Stimulated activated CD4-positive, alpha-beta T cell treated with anti-CD3 and anti-CD28 coated beads, Interleukin-1b, Interleukin-23, amount 100 ng/mL, for 1 hour (primary cell): ENCODE results near the gene GMNN.
"Not testable (repeated sequence)": the region's sequence is repeated elsewhere in the genome, so short reads cannot be mapped to it uniquely, and the experiment has no call there.

Experiments used
- DNase-seq, 2 donors: peaks; one replicate each; pipeline ENCODE4 v3.0.0-alpha.2; 2020; ENCODE audit warnings: low read depth in 2 of 2

Gene GMNN

DNA sequence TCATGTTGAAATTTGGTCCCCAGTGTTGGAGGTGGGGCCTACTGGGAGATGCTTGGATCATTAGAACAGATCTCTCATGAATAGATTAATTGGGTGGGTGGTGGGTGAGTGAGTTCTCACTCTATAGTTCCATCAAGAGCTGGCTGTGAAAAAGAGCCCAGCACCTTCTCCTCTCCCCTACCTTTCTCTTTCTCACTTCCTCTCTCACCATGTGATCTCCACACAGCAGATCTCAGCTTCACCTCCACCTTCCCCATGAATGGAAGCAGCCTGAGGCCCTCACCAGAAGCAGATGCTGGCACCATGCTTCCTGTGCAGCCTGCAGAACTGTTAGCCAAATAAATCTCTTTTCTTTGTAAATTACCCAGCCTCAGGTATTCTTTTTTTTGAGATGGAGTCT lies 12.9 kb upstream of the GMNN start:
- no peak for DNase-seq

DNA sequence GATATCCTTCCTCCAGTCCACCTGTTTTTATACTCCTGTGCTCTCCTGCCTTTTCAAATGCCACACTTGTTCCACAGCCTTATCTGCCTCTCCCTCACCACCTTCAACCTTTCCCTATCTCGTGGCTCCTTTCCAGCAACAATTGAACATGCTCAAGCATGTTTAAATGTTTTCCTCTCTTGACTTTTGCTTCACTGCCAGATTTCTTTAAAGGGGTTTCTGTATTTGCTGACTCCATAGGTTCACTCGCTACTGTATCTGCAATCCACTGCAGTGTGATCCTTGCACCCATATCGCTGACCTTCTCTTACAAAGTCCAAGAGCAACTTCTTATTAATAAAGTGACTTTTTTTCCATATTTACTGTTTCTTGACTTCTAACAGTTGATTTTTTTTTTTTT lies 11.2 kb upstream of the GMNN start:
- no peak for DNase-seq

DNA sequence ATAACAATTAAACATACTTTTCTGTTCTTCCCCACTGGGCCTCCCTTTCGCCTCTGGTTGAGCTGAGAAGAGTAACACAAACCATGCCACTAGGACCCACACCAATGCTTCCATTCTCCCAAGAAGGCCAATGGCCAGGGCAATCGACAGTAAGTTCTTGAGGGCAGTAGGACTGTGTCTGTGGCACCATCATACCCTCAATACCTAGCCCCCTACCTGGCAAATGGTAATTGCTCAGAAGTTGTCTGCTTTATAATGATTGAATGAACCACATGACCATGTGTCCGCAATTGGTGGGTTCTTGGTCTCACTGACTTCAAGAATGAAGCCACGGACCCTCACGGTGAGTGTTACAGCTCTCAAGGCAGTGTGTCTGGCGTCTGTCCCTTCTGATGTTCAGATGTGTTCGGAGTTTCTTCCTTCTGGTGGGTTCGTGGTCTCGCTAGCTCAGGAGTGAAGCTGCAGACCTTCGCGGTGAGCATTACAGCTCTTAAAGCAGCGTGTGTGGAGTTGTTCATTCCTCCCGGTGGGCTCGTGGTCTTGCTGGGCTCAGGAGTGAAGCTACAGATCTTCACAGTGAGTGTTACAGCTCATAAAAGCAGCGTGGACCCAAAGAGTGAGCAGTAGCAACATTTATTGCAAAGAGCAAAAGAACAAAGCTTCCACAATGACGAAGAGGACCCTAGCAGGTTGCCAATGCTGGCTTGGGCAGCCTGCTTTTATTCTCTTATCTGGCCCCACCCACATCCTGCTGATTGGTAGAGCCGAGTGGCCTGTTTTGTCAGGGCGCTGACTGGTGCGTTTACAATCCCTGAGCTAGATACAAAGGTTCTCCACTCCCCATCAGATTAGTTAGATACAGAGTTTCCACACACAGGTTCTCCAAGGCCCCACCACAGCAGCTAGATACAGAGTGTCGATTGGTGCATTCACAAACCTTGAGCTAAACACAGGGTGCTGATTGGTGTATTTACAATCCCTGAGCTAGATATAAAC lies 9.6 kb upstream of the GMNN start:
- DNase-seq = not testable (repeated sequence)

DNA sequence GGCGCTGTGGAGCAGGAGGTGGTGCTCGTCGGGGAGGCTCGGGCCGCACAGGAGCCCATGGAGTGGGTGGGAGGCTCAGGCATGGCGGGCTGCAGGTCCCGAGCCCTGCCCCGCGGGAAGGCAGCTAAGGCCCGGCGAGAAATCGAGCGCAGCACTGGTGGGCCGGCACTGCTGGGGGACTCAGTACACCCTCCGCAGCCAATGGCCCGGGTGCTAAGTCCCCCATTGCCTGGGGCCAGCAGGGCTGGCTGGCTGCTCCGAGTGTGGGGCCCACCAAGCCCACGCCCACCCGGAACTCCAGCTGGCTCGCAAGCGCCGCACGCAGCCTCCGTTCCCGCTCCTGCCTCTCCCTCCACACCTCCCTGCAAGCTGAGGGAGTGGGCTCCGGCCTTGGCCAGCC lies 8.8 kb upstream of the GMNN start:
- DNase-seq = not testable (repeated sequence)

DNA sequence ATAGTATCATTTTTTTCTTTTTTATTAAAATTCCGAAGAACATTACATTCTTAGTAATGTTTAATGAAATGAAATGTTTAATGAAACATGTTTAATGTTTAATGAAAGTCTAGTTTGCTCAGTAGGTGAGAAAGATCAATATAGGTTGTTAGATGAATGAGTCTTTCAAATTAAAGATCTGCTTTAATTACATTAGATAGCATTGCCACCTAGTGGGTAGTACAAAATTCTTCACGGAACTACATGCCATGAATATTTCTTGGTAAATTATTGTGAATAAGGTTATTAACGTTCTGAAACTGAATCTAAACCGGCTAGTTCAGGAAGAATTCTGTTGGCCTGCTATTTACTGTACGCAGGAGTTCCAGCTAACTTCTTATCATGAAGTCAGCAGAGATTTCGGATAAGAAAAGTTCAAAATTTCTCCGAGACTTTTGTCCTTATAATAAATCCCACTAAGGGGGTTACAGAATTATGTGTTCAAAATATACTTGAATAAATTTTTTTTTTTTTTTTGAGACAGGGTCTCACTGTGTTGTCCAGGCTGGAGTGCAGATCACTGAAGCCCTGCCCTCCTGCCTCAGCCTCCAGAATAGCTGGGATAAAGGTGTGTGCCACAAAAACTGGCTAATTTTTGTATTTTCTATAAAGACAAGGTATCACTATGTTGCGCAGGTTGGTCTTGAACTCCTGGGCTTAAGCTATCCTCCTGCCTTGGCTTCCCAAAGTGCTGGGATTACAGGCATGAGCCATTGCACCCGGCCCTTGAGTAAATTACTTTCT lies 7.9 kb upstream of the GMNN start:
- no peak for DNase-seq

DNA sequence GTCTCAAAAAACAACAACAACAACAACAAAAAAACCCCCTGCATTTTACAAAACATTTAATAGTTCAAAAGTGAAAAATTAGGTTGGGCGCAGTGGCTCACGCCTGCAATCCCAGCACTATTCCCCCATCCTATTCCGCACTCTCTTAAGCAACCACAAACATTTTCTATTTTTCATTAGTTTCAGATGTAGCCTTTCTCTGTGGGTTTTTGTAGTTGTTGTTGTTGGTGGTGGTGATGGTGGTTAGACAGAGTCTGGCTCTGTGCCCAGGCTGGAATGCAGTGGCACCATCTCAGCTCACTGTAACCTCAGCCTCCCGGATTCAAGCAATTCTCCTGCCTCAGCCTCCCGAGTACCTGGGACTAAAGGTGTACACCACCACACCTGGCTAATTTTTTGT lies 6.4 kb upstream of the GMNN start:
- no peak for DNase-seq

DNA sequence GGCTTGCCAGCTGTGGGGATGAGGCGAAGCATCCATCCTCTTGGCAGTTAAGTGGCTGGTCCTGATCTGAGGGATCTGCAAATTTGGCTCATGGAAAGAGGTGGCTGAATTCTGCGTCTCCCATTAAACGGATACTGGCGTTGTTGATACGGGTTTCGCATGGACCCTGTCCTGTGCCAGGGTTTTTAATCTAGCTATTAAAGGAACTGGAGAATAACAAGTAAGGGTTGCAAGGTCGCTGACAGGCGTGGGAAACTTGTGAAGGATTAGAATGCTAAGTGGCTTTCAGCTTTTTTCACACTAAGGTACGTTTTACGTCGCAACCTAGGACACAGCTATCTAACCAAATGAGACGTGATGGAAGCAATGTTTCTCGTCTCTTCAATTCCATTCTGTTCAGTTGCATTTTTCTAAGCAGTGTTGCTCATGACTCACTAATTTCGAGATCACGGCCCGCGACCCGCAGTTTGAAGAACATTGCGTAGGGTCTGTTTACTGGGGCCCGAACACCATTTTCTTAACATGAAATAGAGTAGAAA lies 852 bp downstream of the GMNN start:
- DNase-seq = no peak

DNA sequence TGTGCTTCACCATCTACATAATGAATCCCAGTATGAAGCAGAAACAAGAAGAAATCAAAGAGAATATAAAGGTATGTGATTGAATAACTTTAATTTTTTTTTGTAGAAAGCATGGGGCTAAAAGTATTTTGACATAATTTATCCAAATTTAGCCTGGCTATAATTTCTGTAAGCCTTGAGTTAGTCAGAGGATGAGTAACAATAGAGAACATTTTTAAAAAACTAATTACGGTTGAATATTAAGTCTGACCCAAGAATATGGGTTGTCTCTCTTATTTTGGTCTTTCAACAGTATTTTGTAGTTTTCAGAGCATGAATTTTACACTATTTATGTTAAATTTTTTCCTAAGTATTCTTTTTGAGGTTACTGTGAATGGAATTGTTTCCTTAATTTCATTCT lies 2.5 kb downstream of the GMNN start:
- no peak for DNase-seq

DNA sequence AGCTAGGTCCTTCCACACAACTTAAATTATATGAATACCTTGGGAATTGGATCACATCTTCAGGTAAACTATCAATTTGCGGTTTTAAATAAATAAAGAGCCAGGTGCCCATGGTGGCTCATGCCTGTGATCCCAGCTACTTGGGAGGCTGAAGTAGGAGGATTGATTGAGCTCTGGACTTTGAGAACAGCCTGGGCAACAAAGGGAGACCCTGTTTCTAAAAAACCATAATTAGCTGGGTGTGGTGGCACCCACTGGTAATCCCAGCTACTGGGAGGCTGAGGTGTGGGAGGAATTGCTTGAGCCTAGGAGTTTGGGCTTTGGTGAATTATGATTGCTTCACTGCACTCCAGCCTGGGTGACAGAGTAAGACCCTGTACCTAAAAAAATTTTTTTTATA lies 3.4 kb downstream of the GMNN start:
- DNase-seq = no peak

DNA sequence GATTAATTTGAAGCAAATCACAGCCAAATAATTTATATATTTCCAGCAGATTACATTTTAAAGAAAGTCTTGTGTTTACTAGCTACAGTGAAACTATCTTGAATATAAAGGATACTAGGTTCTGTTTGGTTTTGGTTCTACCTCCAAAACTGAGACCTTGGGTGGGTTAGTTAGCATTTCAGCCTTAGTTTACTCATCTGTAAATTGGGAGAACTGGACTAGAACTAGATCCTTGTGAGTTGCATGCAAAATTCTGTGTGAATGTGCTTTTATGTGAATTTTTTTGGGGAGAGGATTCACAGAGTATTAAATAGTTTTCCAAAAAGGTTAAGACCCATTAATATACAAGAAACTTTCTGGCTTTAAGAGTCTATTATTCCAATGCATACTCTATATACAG lies 4.1 kb downstream of the GMNN start:
- no peak for DNase-seq

DNA sequence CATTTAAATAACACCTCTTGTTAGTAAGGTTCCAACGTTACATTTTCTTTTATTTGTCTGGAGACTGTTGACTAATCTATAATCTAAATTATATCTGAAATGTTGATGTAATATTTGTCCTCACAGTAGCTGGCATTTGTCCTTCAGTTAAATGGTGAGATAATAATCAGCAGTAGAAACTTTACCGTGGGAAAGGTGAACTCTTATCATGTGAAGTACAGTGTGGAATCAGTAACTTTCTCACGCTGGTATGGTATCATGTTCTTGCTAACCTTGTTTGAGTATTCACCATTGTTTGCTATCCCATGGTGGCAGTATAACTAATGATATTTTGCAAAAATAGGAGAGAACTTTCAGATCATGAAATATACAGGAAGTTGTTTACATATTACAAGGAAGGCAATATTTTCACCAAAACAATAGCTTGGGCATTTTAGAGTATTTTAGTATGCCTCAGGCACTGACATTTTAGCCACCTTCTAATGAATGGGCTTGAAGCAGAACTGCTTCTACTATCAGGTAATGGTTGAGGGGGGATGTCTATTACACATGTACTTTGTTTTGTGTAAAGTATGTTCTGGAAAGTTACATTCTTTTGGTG lies 4.8 kb downstream of the GMNN start:
- DNase-seq = no peak

DNA sequence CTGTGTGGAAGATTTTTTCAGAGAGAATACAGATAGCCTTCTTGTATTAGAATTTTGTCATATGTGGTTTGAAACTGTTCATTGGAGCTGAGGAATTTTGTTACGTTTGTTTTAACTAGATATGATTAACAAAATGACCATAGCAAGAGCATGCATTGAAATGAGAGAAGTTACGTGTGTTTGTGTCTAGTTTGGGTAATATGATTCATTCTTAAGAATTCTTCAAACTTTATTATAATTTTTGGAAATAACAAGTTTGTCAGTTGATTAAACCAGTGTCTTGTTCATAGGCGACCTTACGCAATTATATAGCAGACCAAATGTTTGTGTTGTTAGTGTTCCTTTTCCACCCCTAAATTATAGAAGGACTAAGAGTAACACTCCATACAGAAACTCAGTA lies 5.5 kb downstream of the GMNN start:
- DNase-seq = no peak

DNA sequence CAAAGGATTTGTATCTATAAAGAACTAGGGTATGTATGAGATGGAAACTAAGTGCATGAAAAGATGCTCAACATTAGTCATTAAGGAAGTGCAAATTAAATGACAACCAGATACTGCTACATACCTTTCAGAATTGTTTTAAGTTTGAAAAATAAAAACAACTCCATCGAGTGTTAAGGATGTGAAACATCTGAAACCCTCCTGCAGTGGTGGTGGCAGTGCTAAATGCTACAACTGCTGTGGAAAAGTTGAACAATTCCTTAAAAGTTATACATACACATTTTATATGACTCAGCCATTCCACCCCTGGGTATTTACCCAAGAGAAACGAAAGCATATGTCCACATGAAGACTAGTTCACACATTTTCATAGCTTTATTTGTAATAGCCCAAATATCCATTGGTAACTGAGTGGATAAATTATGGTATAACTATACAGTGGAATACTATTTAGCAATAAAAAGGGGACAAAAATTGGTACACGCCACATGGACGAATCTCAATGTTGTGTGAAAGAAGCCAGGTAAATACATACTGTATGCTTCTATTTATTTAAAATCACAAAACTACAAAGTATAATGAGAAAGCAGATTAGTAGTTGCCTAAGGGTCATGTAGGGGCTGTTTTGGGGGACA lies 13.4 kb downstream of the GMNN start:
- no peak for DNase-seq

DNA sequence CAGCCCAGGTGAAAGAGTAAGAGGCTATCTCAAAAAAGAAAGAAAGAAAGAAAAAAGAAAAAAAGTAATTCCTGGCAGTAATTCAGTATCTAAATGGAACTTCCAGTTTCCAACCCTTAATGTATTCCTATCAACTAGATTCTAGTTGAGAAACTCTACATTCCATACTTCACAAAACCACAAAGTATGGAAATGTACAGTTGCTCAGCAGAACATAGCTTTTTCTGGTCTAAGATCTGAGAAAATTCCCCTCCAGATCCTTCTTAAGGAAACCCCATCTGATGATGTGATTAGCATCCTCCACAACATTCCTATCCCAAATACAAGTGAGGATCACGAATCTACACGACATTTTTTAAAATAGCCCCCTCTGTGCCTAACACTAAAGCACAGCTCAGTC lies 20.4 kb downstream of the GMNN start:
- DNase-seq = no peak

DNA sequence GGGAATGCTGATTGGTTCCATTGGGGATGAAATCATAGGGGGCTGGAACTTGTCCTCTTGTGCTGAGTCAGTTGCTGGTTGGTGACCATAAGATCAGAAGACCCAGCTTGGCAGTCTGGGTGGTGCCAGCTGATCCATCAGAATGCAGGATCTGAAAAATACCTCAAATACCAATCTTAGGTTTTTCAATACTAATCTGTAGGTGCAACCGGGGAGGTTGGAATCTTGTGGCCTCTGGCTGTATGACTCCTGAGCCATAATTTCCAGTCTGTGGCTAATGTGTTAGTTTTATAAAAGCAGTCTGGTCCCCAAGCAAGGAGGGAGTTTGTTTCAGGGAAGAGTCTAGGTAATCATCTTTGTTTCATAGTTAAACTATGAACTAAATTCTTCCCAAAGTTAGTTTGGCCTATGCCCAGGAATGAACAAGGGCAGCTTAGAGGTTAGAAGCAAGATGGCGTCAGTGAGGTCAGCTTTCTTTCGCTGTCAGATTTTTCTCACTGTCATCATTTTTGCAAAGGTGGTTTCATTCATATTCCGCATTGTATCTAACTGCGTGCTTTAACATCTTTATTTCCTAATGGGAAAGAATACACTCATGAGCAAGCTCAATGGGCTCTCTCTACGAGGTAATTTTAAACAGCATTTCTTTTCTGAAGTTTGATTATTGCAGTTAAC lies 22.0 kb downstream of the GMNN start:
- DNase-seq = no peak

DNA sequence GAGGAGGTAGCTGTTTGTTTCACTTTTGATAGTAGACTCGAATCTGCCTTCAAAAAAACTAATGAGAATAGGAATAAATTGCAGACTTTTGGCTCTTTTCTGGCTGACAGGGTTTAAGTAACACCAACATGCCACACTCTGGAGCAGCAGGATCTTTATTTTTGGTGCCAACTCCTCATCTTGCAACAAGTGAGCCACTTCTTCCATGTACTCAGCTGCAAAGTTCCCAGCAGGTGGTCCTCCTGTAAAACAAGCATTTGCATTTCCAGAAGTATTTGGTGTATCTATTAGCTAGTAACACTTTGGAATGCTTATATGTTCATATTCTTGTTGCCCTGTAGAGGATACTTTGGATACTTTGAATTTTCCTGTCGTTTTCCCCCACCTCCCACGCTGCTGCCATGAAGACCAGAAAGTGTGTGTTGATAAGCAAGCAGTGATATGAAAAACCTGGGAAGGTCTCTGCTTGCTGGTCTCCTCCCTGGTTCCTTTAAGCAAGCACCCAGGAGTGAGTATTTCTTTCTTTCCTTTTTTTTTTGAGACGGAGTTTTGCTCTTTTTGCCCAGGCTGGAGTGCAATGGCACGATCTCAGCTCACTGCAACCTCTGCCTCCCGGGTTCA lies 23.0 kb downstream of the GMNN start:
- DNase-seq = no peak

DNA sequence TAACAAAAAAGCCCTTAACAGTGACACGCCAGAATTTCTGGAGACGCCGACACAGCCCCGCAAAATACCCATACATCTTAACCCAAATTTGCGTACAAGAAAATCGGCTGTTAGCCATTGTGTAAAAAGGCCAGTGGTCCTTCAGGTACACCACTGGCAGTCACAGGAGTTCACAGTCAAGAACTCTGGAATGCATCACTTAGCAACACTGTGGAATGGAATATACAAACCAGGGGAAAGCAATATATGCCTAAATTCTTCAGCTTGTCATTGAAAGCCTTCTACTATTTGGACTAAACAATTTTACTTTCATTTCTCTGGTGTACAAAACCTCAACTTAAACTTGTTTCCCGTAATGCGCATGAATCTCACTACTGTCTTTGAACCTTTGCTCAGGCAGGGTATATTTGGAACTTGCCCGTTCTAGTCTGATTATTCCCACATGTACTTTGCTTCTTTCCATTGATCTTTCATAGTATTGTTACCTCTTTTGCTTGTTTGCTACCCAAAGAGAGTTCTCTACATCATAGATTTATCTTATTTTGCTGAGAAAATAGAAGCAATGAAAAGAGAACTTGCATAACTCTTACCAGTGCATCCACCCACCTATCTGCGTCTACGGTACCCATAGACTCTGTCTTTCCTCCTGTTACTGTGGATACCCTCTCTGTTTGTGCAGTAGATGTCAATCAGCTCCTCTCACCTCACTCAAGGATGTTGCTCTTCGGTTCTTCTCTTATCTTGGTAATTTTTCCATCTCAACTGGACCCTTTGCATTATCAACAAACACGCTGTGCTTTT lies 24.2 kb downstream of the GMNN start, which contains the start of gene ARMH2:
TSS of gene ARMH2 (minus strand) at position 178 of the 801 bp plus-strand sequence. CDS start at position 118, 60 bp downstream.
- no peak for DNase-seq

DNA sequence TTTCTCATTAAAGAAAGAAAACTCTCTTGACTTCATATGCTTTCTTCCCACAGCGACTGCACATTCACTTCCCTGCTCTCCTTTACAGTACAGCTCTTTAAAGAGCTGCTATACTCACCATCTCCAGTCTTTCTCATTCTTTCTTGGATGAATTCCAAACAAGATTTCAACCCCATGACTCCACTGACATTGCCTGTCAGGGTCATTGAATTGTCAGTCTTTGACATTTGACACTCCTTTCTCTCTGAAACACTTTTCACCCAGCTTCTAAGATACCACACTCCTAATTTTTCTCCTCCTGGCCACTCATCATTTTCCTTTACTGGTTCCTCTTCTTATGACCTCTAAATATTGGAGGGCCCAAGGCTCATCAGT lies 24.8 kb downstream of the GMNN start:
- DNase-seq = no peak

DNA sequence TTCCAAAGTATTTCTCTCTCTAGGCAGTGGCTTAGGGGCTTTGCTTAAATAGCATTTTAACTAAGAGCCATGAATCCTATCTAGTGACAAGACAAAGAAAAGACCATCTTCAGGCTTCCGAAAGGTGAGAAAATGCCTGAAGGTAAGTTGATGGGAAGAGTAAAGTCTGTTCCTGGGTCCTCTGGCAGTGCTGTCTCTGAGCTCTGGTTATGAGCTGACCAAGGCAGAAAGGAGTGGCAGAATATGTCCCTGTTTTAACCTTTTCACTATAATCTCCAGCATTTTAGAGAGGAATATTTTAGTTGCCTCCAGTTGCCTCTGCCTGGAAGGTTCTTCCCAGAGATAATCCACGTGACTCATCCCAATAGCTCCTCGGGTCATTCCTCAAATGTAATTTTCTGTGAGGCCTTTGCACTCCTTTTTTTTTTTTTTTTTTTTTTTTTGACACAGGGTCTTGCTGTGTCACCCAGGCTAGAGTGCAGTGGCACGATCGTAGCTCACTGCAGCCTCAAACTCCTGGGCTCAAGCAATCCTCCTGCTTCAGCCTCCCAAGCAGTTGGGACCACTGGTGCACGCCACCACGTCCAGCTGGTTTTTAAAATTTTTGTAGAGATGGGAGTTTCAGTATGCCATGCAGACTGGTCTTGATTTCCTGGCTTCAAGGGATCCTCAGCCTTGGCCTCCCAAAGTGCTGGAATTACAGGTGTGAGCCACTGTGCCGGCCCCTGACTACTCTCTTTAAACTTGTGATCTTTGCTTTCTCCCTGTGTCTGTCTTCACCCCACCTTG lies 27.7 kb downstream of the GMNN start:
- DNase-seq = no peak
